GM18873 (cell line): Measurements from ENCODE around the gene FKBP5.
"Not testable (repeated sequence)": the region's sequence is repeated elsewhere in the genome, so short reads cannot be mapped to it uniquely, and the experiment has no call there.

Experiments
- ATAC-seq: cut with Tn5 transposase; IDR thresholded peaks from one replicate; pipeline ENCODE4 v1.9.1; 2021; ENCODE audit warnings: mild to moderate bottlenecking, moderate library complexity, moderate number of reproducible peaks; ENCODE audit not compliant: unreplicated experiment, low FRiP score

The FKBP5 gene

GRCh38 chr6:35629876-35630378 lies 58.8 kb downstream of the FKBP5 start:
- no peak for ATAC-seq

- no peak for ATAC-seq
Observed at GRCh38 chr6:35626401-35626800, 62.3 kb downstream of the FKBP5 start.

DNA sequence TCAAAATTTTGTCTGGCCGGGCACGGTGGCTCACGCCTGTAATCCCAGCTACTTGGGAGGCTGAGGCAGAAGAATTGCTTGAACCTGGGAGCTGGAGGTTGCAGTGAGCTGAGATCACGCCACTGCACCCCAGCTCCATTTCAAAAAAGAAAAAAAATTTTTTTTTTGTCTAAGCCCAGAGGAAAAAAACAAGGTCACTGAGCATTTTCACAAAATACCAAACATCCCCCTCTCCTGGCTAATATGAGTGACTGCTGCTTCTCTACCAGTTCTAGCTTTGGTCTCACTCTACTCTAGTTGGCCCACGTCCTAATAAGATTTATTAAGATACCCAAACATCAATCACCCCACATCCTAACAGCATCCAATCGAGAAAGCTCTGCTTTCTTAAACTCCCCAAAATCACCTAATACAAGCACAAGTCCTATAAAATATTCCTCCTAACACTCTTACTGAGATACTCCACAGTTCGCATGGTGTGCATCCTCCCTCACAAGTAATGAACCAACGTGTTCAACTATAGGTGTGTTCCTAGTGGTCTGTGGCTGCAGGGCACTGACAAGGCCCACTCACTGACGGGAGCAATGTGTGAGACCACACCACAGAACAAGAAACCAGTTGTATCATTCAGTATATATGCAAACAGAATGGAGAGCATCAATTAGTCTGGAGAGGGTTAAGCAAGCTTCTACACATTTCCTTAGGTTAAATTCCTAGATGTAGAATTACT lies 64.2 kb downstream of the FKBP5 start:
- ATAC-seq, result no peak

GRCh38 chr6:35622283-35622682 lies 66.4 kb downstream of the FKBP5 start:
- ATAC-seq, result no peak

DNA sequence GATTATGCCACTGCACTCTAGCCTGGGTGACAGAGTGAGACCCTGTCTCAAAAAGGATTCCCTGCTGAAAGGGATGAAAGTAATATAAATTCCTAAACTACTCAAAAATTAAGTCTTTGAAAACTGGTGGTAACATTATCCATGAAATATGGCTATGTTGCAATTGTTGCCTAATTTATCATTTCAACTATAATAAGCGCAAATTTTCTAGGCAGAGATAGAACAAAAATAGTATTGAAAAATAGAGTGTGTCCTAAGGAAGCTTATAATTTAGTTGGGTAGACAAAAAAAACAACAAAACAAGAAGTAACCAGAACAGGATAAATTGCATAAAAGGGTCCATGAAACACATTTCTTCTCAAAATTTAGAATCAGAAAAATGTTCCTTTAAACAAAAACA lies 68.0 kb downstream of the FKBP5 start:
- ATAC-seq, result no peak

DNA sequence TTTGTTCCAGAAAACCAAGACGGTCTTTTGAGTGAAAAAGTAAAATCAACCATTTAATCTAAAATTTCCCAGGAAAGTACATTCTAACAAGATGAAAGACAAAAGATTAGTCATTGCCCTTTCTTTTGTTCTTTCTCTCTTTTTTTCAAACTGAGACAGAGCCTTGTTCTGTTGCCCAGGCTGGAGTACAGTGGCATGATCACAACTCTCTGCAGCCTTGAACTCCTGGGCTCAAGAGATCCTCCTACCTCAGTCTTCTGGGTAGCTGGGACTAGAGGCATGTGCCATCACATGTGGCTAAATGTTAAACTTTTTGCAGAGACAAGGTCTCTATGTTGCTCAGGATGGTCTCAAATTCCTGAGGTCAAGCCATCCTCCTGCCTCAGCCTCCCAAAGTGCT lies 75.0 kb downstream of the FKBP5 start:
- no peak for ATAC-seq

- no peak for ATAC-seq
Observed at GRCh38 chr6:35611240-35611639, 77.5 kb downstream of the FKBP5 start.

GRCh38 chr6:35610830-35611229 lies 77.9 kb downstream of the FKBP5 start:
- ATAC-seq, result no peak

DNA sequence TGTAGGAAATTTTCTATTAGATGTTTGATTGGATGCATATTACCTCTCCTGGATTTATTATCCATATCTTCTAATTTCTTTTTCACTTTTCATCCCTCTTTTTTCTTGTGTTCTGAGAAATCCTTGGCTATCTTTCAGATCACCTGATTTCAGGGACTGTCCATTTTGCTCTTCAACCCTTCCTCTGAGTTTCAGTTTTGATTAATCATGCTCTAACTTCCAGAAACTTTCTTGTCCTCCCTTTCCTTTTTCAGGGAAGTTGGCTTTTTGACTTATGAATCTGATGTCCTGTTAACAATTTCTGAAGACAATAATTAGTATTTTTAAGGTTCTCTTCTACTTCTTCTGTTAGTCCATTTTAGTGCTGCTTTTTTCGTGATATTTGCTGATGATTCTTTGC lies 79.1 kb downstream of the FKBP5 start:
- no peak for ATAC-seq

DNA sequence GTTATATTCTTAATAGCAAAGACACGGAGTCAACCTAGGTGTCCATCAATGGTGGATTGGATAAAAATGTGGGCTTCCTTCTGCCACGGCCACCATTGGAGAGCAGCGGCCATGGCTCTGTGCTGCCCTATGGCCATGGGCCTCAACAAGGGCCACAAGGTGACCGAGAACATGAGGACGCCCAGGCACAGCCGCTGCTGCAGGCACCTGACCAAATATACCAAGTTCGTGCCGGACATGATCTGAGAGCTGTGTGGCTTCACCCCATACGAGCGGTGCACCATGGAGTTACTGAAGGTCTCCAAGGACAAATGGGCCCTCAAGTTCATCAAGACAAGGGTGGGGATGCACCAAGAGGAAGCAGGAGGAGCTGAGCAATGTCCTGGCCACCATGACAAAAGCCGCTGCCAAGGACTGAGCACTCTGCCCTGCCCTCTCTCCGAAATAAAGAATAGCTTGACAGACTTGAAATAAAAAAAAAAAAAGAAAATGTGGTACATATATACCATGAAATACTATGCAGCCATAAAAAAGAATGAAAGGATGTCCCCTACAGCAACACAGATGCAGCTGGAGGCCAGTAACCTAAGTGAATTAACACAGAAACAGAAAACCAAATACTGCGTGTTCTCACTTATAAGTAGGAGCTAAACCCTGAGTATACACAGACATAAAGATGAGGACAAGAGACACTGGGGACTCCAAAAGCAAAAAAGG lies 81.0 kb downstream of the FKBP5 start:
- no peak for ATAC-seq

GRCh38 chr6:35605600-35605999 lies 83.1 kb downstream of the FKBP5 start:
- ATAC-seq, result no peak

DNA sequence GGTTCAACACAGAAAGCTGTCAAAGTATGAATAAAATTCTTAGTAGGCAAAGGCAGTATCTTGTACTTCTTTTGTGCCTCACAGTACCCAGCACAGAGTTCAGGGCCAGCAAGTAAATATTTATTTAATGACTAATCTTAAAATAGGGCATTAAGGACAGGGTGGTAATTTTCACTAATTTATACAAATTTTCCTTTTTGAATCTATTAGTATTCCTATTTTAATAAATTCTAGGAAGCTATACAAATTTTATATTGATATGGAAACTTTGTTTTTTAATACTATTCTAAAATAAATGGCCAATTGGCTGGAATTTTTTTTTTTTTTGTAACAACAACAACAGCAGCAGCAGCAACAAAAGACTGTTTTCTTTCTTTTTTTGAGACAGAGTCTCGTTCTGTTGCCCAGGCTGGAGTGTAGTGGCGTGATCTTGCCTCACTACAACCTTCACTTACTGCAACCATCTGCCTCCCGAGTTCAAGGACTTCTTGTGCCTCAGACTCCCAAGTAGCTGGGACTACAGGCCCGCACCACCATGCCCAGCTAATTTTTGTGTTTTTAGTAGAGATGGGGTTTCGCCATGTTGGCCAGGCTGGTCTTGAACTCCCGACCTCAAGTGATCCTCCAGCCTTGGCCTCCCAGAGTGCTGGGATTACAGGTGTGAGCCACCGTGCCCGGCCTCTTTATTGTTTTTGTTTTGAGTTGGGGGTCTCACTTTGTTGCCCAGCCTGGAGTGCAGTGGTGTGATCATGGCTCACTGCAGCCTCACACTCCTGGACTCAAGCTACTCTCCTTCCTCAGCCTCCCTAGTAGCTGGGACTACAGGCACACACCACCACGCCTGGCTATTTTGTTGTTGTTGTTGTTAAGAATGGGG lies 85.2 kb downstream of the FKBP5 start:
- no peak for ATAC-seq

DNA sequence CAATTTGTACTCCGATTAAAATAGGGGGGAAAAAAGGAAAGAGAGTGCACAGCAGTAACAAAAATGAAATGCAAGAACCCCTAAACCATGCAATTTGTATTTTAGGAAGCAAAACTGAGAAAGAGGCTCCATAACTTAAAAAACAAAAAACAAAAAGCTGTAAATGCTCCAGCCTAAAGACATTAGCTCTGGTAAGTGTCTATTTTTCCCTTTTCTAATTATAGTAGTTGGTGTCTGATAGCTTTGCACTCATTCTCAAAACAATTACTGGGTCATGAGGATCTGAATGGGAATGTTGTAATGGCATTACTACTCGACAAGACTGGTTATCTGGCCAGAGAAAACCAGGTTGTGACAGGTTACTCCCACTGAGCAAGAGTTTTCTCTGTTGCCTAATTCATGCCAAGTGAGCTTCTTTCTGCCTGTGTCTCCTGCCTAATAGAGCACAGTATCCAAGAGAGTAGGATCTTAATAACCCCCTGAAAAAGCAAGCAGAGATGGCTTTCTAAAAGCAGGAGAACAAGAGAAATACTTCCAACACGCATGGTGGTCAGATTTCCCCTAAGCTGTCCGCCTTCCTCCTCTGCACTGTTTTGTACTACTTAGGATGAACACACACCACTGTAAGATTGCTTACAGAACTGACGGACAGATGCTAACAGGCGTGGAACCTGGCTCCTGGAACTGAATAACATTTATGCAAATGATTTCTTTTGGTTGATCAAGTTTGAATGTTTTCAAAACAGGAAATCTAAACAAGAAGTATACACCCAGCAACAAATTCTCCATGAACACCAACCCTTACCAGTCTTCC lies 86.4 kb downstream of the FKBP5 start:
- no peak for ATAC-seq

- no peak for ATAC-seq
Observed at GRCh38 chr6:35601331-35602132, 87.2 kb downstream of the FKBP5 start.

DNA sequence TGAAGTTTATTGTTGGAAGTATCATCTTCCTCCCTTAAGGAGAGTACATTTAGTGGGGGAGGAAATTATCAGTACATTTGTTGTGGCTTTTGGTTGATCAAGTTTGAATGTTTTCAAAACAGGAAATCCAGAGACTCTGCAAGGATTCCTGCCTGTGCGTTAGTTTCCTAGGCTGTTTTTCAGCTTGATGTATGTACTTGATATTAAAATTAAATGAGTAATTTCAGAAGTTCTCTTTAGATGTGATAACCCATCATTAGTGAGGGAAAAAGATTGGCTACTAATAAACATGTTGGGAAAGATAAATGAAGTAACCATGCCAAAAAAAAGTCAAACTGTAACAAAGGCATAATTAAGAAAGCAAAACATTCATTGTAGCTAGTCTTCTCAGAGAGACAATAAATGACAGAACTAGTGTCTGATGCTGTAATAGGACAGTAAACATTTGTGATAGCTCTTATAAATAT lies 88.0 kb downstream of the FKBP5 start:
- no peak for ATAC-seq

GRCh38 chr6:35599761-35600658 lies 88.7 kb downstream of the FKBP5 start:
- no peak for ATAC-seq

GRCh38 chr6:35598621-35599020 lies 90.1 kb downstream of the FKBP5 start:
- ATAC-seq, result not testable (repeated sequence)
